SHP77 (cell line): Measurements from ENCODE around the gene MRFAP1.
"Not testable (repeated sequence)": the region's sequence is repeated elsewhere in the genome, so short reads cannot be mapped to it uniquely, and the experiment has no call there.

ENCODE experiments used
- DNase-seq, 2 experiments: peaks; one replicate each; lab custom pipeline; 2025; lab: John Stamatoyannopoulos, UW

Gene MRFAP1

DNA sequence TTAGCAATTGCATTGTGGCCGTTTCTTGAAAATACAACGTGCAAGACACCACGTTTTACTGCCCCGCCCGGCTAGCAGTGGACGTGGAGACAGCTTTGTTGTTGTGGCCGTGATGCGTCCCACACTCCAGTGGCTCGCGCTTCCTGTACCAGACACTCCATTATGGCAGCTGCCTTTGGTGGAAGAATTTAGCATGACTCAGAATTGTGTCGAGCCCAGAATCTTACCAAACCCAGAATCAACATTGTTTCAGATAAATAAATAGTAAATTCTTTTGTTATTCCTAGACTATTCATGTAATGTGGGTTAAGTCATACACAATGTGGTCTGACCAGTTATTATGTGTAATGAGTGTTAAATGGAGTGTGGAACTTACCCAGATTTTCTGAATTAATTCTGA is 27.9 kb downstream of the MRFAP1 start:
- no peak for DNase-seq

DNA sequence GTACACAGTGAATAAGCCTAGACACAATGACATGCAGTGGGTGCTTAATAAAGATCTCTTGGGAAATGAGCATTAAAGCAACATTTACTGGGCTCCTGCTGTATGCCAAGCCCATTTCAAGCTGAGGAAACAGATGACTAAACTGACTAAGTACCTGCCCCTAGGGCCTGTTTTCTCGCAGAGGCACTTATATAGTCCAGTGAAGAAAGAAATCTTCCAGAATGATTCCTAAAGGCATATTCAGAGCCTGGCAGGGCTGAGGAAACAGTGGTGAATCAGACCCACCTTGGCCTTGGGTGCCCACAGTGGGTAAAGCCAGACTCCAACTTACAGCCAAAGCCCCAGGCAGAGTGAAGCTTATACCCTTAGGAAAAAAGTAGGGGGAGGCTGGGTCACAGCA is 31.2 kb downstream of the MRFAP1 start:
- no peak for DNase-seq

DNA sequence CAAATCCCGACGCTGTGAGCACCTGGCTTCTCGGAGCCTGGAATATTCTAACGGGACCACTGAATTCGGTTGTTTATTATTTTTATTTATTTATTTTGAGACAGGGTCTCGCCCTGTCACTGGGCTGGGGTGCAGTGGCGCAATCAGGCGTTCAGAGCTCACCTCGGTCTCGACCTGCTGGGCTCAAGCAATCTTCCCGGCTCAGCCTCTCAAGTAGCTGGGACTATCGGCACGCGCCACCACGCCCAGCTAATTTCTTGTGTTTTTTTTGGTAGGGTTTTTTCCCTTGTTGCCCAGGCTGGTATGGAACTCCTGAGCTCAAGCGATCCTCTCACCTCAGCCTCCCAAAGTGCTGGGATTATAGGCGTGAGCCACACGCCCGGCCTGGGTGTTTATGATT is 31.6 kb downstream of the MRFAP1 start:
- no peak for DNase-seq

DNA sequence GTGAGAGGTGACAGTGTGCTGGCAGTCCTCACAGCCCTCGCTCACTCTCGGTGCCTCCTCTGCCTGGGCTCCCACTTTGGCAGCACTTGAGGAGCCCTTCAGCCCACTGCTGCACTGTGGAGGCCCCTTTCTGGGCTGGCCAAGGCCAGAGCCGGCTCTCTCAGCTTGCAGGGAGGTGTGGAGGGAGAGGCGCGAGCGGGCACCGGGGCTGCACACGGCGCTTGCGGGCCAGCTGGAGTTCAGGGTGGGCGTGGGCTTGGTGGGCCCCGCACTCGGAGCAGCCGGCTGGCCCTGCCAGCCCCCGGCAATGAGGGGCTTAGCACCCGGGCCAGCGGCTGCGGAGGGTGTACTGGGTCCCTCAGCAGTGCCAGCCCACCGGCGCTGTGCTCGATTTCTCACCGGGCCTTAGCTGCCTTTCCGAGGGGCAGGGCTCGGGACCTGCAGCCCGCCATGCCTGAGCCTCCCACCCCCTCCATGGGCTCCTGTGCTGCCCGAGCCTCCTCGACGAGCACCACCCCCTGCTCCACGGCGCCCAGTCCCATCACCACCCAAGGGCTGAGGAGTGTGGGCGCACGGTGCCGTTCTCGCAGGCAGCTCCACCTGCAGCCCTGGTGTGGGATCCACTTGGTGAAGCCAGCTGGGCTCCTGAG is 32.2 kb downstream of the MRFAP1 start:
- not testable (repeated sequence) for DNase-seq

DNA sequence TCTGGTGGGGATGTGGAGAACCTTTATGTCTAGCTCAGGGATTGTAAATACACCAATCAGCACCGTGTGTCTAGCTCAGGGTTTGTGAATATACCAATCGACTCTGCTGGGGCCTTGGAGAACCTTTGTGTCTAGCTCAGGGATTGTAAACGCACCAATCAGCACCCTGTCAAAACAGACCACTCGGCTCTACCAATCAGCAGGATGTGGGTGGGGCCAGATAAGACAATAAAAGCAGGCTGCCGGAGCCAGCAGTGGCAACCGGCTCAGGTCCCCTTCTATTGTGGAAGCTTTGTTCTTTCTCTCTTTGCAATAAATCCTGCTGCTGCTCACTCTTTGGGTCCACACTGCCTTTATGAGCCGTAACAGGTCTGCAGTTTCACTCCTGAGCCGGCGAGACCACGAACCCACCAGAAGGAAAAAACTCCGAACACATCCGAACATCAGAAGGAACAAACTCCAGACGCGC is 32.7 kb downstream of the MRFAP1 start:
- DNase-seq, result peak in 1 of 2 experiments; percentile 17

DNA sequence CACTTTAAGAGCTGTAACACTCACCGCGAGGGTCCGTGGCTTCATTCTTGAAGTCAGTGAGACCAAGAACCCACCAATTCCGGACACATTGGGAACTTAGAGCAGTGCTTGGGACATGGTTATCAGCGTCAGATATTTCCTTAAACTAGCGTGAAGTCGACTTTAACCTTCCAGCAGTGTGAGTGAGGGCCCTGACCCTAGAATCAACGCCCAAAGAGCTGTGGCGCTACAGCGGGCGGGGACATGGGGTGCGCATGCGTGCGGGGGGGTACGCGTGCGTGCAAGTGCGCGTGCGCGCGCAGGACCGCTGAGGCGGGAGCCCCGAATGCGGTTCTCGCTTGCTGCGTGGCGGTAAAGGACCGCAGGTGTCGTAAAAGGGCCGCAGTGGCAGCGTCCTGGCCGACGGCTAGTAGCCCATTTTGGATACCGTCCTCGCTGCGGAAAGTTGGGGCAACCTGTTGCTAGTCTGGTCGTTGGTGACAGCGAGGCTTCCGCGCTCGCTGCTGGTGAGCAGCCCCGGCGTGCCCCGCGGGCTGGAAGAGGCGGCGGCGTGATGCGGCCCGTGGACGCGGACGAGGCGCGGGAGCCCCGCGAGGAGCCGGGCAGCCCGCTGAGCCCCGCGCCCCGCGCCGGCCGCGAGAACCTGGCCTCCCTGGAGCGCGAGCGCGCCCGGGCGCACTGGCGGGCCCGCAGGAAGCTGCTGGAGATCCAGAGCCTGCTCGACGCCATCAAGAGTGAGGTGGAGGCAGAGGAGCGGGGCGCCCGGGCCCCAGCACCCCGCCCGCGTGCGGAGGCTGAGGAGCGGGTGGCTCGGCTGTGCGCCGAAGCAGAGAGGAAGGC is 33.4 kb downstream of the MRFAP1 start:
- DNase-seq, result peak; percentile 70 to 80

DNA sequence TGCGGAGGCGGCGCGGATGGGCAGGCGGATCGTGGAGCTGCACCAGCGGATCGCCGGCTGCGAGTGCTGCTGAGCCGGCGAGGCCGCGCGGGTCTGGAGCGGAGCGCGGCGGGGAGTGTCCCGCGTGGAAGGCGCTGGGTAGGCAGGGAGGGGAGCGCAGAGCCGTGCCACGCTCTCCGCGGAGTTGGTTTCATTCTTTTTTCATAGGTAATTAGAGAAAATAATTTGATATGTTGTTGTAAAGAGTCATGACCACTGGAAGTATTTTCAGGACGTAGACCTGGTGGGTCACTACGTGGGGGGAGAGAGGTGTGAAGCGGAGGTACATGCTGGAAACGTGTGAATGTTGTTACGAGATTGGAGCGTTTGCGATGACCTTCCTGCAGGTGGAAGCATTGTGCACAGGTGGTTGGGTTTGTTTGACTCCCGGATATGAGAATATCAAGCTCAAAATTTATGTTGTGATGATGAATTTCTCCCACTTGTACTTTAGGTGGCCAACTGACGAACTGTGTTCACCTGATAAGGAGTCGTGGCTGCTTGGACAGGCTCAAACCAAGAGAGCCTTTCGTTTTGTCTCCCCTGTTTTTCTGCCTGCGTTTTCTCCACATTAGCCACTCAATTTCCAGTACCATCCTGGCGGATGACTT is 34.1 kb downstream of the MRFAP1 start:
- DNase-seq, result peak in 1 of 2 experiments; percentile 24

DNA sequence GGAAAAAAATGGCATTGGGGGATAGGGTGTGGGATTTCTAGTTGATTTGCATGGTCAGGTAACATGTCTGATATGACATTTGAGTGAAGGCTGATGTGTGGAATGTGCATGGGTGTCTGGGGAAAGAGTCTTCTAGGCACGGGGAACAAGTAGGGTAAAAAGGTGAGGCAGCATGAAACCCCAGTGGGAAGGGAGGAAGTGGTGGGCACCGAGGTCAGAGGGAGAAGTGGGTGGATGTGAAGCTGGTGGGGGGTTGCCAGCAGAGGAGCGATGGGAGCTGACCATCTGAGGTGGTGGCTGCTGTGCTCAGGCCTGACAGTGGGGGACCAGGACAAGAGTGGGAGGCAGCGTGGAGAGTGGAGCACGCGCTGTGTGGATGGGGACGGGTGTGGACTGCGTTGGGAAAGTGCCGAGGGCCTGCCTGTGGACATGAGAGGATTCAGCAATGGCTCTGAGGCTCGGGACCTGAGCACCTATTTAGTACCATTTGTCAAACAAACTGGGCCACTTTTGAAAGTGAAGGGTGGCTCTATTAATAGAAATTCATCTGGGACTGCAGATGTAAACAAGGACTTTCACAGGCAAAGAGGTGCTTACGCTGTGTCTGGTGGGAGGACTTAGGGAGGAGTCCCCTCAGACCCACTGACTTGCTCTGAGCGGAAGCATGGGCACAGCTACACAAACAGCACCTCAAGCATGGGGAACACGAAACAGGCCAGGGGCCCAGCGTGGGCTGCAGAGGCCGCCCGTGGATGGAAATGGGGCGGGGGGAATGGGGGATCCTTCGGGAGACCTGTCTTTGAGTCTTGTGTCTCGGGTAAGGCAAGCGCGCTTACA is 36.5 kb downstream of the MRFAP1 start:
- DNase-seq, result no peak

DNA sequence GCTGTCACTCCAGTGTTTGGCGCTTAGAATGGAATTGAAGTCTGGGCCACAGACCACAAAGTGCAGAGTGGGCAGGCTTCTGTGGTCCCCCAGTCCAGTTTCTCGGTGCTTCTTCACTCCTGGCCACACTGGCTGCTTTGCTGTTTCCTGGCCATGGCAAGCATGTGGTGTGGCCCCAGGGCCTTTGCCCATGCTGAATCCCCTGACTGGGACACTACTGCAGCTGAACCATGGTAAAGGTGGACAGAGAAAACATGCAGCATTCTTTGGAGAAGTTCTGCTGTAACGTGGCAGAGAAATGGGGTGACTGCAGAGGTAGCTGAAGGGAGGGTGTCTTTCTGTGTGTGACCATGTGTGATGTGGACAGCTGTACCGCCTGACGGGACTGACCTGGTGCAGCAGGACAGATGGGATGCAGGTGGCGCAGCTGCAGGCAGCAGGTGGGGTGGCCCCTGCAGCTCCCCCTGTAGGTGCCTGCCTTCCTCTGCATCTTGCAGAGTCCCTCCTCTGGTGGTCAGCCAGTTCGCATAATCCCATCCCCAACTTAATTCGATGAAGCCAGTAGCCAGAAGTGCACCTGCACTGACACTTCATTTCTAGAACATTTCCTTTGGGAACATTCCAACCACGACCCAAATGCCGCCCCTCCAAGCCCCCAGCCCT is 40.0 kb downstream of the MRFAP1 start:
- DNase-seq, result no peak

DNA sequence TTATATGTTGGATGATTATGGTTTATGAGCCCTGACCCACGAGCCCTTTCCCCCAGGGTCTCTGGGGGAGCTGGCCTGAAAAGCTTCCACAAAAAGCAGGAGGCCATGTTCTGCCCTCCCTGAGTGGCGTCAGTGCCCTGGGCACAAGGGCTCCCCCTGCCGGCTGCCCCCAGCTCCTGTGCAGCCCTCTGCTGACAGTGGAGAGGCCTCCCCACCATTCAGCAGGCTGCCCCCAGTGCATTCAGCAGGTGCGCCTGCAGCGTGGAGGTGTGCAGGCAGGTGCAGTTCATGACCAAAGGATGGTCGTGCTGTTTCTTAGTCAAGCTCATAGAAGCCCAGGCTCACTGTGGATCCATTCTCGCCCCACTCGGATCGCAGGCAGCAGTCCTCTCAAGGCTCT is 40.7 kb downstream of the MRFAP1 start:
- DNase-seq, result no peak

DNA sequence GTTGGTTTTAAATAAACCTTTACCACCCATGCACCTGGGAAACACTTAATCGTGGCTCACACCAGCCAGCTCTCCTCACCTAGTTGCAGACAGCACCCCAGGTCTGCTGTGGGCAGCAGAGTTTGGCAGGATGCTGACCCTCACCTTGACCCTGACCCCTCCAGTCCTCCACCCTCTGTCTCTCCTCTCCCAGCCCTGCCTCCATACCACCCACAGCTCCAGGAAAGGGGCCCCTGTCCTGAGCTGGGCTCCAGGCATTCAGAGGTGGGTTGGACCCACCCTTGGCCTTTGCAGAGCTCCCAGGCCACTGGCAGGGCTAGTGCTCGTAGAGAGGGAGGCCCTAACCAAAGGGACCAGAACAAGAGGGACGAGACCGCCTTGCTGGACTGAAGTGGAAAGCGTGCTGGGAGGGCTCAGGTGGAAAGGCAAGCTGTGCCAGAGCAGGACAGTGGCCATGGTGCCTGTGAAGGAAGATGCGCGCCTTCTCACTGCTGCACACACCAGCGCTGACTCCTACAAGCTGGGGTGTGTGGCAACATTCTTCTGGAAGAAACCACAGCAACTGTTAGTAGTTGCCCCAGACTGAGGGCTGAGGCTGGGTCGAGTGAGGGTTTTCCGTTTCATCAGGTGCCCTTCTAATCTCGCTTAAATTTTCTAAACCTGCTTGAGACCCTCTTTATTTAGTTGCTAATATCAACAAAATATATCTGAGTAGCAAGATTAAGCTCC is 42.5 kb downstream of the MRFAP1 start:
- no peak for DNase-seq

DNA sequence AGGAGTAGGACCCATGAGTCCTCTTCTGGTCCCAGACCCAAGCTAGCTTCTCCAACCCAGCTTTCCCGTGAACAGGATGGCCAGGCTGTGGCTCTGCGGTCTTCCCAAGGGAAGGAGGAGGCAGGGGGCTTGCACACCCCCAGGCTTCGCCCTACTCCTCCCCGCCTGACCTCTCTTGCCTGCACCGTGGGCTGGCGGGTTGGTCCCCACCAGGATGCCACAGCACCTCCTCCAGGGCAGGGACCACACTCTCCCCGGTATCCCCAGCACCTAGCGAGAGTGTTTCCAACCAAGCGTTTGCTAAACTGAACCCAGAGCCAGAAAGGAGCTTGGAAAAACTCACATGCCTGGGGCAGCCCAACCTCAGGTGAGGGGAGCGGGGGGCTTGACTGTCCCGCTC is 44.2 kb downstream of the MRFAP1 start:
- DNase-seq, result no peak

DNA sequence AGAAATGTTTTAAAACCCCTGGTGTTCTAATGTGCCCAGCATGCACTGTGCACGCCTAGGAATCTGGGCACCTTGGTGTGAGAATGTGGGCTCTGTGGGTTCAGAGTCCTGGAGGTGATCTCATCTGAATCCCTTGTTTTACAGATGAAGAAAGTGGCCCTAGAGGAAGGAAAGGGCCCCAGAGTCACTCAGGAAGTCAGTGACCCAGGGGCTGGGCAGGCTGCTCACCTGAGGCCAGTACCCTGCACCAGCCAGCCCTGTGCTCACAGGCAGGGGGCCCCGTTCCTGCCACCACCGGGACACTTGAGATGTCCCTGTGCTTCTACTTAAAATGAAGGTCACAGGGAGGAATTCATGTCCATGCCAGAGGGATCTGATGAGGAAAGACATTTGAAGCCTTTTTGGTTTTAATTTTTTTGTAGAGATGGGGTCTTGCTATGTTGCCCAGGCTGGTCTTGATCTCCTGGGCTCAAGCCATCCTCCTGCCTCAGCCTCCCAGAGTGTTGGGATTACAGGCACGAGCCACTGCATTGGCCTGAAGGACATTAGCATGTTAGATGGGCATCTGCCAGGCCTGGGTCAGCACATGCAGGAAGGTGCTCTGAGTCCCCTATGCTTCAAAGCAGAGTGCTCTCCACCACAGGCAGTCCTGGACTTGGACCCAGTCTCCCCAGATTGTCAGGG is 45.8 kb downstream of the MRFAP1 start:
- no peak for DNase-seq

DNA sequence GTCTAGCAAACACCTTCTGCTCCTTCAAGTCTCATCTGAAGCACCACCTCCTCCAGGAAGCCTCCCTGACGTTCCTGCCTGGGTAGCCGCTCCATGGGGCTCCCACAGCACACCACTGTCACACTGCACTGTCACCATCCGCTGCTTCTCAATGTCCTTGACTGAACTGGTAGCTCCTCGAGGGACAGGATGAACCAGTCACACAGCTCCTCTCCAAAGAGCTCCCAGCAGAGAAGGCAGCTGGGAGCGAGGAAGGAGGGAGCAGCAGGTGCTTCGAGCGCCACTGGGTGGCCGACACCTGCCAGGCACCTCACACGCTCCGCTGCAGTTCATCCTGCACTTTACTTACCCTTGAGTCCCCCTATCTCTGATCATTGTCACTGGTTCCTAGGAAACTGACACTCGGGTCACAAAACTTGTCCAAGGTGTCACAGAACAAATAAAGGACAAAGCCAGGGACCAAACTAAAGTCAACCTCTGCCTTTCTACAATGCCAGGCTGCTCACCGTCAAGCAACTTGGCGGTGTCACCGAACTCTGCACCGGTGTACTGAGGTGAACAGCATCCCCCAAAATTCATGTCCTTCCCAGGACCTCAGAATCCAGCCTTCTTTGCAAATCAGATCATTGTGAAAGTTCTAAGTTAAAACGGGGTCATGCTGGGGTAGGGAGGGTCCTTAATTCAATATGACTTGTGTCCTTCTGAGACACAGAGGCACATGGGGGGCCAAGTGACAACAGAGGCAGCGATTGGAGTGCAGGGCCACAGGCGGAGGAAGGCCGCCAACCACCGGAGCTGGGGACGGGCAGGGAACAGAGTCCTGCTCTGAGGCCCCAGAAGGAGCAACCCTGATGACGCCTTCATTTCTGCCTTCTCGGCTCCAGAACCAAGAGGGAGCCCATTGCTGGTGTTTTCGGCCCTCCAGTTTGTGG is 47.7 kb downstream of the MRFAP1 start:
- DNase-seq, result peak in 1 of 2 experiments; percentile 60

DNA sequence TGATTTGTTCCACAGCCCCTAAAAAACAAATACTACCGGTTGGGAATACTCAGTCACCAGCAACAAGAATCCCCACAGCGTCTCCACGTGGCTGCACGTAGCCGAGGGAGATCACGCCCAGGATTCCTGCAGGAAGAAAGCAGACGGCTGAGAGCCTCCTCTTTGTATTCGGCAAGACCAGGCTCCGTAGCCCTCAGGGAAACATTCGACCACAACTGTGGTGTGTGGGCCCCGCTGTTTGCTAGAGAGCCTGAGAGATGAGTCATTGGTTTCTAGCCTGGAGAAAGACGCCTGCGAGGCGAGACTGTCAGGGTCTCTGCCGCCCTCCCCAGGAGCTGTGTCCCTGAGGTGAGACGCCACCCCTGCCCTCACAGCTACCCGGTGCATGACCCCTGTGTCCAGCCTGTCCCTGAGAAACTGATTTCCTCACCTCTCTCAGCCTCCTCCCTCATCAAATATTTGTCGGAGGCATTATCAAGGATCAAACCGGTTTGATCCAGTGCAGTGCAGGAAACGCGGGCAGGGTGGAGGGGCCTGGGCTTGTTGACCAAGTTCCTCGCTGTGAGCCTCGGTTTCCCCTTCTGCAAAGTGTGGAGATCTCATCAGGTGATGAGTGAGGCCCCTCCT is 48.5 kb downstream of the MRFAP1 start:
- DNase-seq, result peak in 1 of 2 experiments; percentile 28

DNA sequence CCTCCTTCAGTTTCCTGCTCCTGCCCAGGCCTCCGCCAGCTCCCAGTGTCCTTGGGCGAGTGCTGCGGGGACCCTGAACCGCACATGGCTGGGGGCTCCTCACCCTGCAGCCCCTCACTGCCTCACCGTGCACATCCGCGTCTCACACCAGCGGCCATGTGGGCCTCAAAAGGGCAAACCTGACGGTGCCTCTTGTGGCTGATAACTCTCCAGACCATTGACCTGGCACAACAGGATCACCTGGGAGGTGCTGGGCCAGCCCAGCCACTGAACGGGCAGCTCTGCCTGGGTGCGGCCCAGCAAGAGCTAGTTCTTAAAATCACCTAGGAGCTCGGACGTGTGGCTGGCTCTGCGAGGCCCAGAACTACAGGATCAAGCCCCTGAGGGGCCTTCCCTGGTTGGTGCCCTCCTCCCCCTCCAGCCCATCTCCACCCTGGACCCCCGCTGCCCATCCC is 49.0 kb downstream of the MRFAP1 start:
- no peak for DNase-seq
